ENCODE measurements around the gene CNTNAP5.

DNA sequence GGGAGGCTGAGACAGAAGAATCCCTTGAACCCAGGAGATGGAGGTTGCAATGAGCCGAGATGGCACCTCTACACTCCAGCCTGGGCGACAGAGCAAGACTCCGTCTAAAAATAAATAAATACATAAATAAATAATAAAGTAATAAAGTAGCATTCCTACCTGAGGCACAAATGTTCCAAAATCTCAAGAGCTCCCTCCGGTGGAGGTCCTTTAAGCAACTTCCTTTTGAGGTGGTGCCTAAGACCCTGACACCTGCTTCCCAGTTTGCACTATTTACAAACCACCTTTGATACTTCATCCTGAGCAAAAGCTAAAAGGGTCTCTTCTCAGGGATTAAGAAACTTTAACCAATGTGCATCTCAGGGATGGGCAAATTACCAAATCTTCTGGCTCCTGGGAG lies 505.1 kb downstream of the CNTNAP5 start:
- TF ChIP-seq, protein P1, sequence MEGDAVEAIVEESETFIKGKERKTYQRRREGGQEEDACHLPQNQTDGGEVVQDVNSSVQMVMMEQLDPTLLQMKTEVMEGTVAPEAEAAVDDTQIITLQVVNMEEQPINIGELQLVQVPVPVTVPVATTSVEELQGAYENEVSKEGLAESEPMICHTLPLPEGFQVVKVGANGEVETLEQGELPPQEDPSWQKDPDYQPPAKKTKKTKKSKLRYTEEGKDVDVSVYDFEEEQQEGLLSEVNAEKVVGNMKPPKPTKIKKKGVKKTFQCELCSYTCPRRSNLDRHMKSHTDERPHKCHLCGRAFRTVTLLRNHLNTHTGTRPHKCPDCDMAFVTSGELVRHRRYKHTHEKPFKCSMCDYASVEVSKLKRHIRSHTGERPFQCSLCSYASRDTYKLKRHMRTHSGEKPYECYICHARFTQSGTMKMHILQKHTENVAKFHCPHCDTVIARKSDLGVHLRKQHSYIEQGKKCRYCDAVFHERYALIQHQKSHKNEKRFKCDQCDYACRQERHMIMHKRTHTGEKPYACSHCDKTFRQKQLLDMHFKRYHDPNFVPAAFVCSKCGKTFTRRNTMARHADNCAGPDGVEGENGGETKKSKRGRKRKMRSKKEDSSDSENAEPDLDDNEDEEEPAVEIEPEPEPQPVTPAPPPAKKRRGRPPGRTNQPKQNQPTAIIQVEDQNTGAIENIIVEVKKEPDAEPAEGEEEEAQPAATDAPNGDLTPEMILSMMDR (IDR thresholded peaks at IDR 0.05): no peak
- no peak for TF ChIP-seq POLR2A (IDR thresholded peaks at IDR 0.05)
- no peak for TF ChIP-seq POLR2AphosphoS5 (IDR thresholded peaks at IDR 0.05)
